Omental fat pad (tissue), 4 donors: ENCODE results near the gene UBE2O. TPM values are rescaled to one million over a fixed set of nuclear protein-coding genes. Genes with fewer than 3 reads are reported as not detected.
A peak's percentile ranks its signal among the peaks of the same experiment; 100 is the strongest.

ENCODE experiments used
- ATAC-seq: fragments of 150-250 bp; one replicate; pipeline ENCODE4 v1.9.1; 2016; ENCODE audit warnings: mild to moderate bottlenecking, moderate library complexity; ENCODE audit not compliant: low FRiP score
- DNase-seq: peaks from one replicate; pipeline ENCODE4 v3.0.0-alpha.2; 2019; ENCODE audit warnings: low spot score
- total RNA-seq, 4 donors: library from RNA; depleted of rRNA; stranded (reverse); fragments of >200 nt; gene quantifications; one replicate each; pipeline ENCODE4 v1.1.0, GENCODE V29; 2016
- TF ChIP-seq, protein P1 (sequence below), 3 donors: fragments of 450-650 bp; IDR thresholded peaks; one replicate each; pipeline ENCODE4 v1.5.1; 2016 to 2017; ENCODE audit warnings: antibody characterized with exemption in 3 of 3, mild to moderate bottlenecking in 3 of 3, moderate library complexity in 2 of 3

UBE2O gene
- total RNA-seq, 4 donors from 2014 or later = 12.5 to 27.5 (median 20.0) TPM

DNA sequence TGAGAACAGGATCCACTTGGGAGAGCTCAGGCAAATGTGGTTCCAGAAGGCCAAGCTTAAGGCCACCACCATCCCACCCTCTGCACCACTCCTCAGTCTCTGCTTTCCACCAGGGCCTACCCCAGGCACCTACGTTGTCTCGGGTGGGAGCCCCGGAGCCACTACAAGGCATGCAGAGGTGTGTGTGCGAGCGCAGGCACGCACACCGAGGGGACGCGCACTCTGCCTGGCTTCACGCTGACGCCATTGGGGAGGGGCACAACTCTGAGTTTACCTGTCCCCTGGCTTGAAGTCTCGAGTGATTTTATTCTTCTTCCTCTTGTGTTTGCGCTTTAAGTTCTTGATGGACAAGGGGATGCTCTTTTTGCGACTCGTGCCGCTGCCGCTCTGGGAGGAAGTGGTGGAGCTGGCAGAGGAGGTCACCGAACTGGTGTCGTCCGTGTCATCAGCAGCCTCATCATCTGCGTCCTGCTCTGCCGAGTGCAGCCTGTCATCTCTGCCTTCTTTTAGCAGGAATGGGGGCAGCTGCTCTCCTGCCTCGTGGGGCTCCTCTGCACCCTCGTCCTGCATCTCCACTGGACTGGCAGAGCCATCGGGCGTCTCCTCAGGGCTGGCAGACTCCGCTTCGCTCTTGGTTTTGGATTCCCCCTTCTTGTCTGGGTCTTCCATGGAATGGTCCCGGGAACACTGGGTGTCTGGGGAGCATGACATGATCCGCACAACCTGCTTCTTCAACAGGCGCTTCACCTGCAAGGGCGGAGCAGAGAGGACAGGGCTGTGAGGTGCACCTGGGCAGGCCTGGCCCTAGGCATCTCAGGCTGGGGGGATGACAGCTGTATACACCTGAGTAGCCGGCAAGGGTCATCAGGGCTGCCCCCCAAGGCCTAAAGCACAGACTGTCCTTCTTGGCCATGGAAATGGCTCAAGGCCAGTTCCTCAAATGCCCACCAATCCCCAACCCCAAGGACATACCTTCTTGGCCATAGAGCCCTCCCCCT is 53.5 kb downstream of the UBE2O start:
- ATAC-seq (no peak), DNase-seq (no peak)
- TF ChIP-seq, protein P1, sequence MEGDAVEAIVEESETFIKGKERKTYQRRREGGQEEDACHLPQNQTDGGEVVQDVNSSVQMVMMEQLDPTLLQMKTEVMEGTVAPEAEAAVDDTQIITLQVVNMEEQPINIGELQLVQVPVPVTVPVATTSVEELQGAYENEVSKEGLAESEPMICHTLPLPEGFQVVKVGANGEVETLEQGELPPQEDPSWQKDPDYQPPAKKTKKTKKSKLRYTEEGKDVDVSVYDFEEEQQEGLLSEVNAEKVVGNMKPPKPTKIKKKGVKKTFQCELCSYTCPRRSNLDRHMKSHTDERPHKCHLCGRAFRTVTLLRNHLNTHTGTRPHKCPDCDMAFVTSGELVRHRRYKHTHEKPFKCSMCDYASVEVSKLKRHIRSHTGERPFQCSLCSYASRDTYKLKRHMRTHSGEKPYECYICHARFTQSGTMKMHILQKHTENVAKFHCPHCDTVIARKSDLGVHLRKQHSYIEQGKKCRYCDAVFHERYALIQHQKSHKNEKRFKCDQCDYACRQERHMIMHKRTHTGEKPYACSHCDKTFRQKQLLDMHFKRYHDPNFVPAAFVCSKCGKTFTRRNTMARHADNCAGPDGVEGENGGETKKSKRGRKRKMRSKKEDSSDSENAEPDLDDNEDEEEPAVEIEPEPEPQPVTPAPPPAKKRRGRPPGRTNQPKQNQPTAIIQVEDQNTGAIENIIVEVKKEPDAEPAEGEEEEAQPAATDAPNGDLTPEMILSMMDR (IDR thresholded peaks at IDR 0.05) = no peak

DNA sequence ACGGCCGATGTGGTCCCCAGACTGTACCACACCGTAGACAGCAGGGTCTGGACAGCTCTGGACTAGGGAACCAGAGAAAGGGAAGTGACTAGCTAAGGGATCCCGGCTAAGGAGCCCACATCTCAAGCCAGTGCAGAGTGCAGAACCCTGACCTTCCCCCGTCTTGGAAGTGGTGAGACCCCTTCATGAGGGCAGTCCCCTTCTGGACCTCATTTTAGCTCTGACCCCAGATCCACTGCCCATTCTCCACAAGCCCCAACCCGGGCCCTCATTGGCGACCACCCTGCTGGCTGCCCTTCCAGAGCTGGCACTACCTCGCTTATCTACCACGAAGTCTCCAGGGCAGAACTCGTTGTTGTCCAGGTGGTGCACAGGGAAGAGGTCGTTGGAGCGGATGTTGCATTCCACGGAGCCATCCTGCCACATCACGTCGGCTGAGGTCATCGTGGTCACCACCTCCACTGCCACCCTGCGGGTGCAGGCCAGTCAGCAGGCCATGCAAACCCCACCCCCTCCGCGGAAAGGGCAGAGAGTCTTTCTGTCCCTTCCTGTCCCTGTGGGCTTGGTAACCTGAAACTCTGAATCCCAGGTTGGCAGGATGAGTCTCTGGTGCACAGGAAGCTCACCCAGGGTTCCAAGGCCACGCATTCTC is 54.3 kb downstream of the UBE2O start:
- no peak for ATAC-seq
- TF ChIP-seq, protein P1 (IDR thresholded peaks at IDR 0.05) = no peak

DNA sequence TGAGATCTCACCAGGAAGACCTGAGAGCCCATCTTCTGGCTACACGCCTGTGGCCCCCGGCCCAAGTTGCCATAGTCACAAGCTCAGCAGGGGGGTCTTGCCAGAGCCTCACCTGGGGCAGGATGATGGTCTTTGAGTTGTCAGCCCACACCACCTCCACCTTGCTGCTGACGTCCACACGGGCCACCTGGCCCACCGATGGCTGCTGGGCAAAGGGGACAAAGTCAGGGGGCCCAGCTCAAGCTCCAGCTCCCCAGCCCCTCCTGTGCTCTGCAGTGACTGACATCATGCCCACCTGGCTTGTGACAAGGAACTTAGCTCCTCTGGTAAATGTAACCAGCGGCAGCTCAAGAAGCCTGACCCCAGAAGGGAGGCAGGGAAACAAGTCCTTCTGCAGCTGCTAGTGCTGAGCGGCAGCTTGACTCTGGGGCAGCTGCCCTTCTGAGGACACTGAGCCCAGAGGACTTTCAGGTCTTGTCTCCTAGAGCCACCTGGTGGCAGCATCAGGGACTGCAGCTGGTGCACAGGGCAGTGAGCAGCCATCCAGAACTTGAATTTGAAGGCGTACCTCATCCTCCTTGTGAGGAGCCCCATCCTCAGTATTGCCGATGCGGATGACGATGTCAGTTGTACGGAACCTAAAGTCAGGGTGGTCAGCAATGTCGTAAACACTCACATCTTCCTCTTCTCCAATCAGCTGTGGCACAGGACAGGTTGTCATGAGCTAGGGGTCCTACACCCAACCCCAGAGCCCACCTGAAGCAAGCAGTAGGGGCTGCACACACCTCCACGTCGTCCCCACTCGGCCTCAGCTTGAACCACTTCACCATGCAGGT is 55.0 kb downstream of the UBE2O start:
- ATAC-seq (peak; percentile 66), DNase-seq (peak; percentile 99)
- TF ChIP-seq, protein P1 (IDR thresholded peaks at IDR 0.05) = peak in 1 of 3 donors; percentile 89

More for the DNA sequence above, 54.3 kb downstream of the UBE2O start:
- DNase-seq = no peak

DNA sequence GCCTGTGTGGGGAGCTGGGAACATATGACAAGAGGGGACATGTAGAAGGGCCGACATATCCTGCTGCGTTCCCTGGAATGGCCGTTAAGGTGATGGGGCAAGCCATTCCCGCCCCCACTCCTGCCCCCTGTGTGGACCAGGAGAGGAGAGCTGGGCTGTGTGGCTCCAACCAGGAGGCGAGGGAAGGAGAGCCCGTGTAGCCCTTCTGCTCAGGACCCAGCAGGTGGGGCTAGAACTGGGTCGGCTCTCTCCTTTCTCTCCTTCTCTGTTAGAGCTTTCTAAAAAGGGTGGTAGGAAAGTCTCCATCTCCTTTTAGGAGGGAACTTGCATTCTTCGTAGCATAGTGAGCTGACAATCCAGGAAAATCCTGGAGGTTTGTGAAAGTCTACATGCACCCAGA is 55.8 kb downstream of the UBE2O start:
- ATAC-seq (no peak), DNase-seq (no peak)
- TF ChIP-seq, protein P1 (IDR thresholded peaks at IDR 0.05) = no peak

DNA sequence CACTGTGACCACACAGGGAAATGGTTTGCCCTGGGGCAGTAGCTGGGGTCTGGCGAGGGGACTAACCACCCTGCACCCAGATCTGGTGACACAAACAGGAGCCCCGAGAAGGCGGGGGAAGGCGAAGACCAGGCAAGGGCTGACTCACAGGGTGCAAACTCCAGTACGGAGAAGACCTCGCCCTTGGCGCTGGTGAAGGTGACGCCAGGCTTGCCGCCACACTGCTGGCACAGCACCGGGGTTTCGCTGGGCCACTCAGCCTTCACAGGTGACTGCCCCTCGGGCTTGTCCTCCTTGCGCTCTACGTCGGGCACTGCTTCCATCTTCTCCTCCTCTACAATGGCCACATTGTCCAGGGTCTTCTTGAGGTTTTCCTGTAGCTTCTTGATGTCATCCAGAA is 57.0 kb downstream of the UBE2O start:
- TF ChIP-seq, protein P1 (IDR thresholded peaks at IDR 0.05) = no peak
- ATAC-seq = no peak
- DNase-seq = no peak

DNA sequence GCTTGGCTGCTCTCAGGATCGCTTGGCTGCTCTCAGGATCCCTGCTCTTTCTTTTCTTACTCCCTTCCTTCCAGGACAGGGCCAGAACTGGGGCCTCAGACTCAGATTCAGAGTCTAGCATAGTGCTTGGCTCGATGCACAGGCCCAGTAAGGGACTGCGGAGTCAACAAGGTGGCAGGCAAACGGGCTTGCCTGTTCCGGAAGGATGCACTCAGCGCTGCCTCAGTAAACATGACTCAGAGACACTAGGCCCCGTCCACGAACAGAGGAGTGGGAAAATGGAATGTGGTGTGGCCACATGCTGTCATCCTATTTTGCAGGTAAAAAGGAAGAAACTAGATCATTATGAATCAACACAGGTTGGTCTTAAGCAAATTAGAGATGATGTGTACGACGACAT is 58.8 kb downstream of the UBE2O start:
- no peak for DNase-seq
- ATAC-seq = no peak
- TF ChIP-seq, protein P1 (IDR thresholded peaks at IDR 0.05) = no peak
